Lower leg skin (tissue), 3 donors: ENCODE measurements around the gene SAMMSON.

Experiments
- CTCF ChIP-seq, 3 donors: fragments of 450-650 bp; IDR thresholded peaks; one replicate each; pipeline ENCODE4 v1.5.1; 2016; ENCODE audit warnings: antibody characterized with exemption in 3 of 3, mild to moderate bottlenecking in 3 of 3, moderate library complexity in 2 of 3
- POLR2A ChIP-seq, 2 donors: fragments of 450-650 bp; IDR thresholded peaks; one replicate each; pipeline ENCODE4 v1.6.1; 2016 to 2017; ENCODE audit warnings: antibody characterized with exemption in 2 of 2, mild to moderate bottlenecking in 1 of 2, moderate library complexity in 1 of 2

- TF ChIP-seq CTCF (IDR thresholded peaks at IDR 0.05) (no peak), POLR2A (IDR thresholded peaks at IDR 0.05) (no peak)
Observed at GRCh38 chr3:70028361-70028760, 28.8 kb downstream of the SAMMSON start.
